ENCODE results near the gene COX8A.

Gene COX8A

GRCh38 chr11:64022125-64022784, 47.8 kb downstream of the COX8A start:
- DNase-seq = no peak

DNA sequence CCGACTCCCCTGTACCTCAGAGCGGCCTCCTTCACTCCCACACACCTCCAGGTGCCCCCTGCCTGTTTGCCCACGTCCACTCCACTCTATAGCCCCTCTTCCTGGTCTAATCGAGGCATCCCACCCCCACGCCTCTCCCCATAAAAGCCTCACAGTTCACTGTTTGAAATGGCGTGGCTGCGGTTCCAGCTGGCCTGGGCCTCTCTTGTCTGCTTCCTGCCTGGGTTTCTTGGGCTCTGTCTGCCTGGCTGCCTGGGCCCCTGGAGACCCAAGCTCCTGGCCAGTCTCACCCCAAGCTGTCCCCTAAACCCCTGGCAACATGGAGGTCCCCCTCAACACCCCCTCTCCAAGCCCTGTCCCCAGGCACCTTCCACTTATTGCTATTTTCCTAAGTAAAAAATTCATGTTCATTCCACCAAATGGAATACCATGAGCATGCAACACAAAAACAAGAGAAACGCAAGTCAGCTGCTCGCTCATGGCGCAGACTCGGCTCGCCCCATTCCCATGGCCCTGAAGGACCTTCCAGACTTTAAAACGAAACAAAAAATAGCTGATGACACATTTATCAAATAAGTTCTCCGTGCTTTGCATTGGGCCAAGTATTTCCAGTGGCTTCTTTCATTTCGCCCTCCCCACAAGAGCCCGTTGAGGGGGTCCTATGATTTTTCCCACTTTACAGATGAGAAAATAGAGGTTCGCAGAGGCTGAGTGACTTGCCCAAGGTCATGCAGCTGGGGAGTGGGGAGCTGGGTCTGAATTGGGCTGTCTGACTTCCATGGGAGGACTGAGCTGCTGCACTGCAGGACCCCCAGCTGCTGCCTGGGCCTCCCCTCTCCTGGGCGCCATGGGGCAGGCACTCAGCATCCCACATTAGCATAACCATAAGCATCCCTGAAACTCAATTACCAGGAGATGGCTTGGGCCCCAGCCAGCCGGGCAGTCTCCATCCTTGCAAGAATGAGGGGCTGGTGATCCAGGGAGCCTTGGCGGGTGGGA, 49.6 kb downstream of the COX8A start:
- no peak for DNase-seq

DNA sequence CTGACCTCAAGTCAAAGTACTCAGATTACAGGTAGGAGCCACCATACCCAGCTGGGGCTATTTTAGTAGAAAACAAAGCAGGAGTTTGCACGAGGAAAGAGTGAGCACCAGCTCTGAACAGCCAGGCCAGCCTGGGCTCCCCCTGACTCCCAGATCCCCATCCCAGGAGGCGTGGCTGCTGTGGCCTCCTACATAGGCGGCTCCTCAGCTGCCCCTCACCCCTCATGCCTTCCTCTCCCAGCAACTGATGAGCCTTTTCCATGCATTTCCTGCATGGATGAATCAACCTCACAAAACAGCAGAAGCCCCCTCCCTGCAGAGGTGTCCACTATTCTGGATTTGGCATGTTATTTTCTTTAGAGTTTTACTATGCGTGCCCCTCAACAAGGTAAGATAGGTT, 50.8 kb downstream of the COX8A start:
- DNase-seq = no peak
